ENCODE measurements around the gene CDK10. TPM values are rescaled to one million over a fixed set of nuclear protein-coding genes. Genes with fewer than 3 reads are reported as not detected.
A peak's percentile ranks its signal among the peaks of the same experiment; 100 is the strongest.

Gene CDK10
- total RNA-seq, 3 donors from 2014 or later (not counting 1 experiment from before 2014, with no cell fraction given), result 102 to 123 (median 114) TPM

DNA sequence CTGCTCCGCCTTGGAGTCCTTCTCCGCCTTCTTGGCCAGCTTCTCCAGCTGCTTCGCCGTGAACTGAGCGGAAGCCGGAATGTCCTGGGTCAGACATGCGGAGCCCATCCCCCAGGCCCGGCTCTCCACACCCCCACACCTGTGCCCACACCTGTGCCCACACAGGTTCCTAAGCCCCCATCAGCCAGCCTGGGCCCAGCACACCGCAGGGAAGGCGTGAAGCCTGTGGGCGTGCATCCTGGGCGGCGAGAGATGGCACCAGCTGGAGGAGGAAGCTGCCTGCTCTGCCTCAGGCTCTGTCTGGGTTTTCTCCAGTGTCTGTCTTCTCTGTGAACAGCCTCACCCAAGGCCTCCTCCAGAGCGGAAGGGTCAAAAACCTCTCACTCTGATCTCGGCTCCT is 34.9 kb upstream of the CDK10 start:
- TF ChIP-seq, protein P1, sequence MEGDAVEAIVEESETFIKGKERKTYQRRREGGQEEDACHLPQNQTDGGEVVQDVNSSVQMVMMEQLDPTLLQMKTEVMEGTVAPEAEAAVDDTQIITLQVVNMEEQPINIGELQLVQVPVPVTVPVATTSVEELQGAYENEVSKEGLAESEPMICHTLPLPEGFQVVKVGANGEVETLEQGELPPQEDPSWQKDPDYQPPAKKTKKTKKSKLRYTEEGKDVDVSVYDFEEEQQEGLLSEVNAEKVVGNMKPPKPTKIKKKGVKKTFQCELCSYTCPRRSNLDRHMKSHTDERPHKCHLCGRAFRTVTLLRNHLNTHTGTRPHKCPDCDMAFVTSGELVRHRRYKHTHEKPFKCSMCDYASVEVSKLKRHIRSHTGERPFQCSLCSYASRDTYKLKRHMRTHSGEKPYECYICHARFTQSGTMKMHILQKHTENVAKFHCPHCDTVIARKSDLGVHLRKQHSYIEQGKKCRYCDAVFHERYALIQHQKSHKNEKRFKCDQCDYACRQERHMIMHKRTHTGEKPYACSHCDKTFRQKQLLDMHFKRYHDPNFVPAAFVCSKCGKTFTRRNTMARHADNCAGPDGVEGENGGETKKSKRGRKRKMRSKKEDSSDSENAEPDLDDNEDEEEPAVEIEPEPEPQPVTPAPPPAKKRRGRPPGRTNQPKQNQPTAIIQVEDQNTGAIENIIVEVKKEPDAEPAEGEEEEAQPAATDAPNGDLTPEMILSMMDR (IDR thresholded peaks at IDR 0.05), result no peak
- H3K27me3 ChIP-seq (ENCODE audit: control insufficient read depth, insufficient read depth, low read length), result no peaks in the 10 kb centered on the region
- Mint-ChIP-seq H3K36me3 (no peaks in the 10 kb centered on the region), H3K4me1 (peaks cover 15 to 19% of the 10 kb centered on the region in 2 donors), H3K4me3 (no peak overlapping the region), H3K9me3 (no peaks in the 10 kb centered on the region), H3K27ac (no peak overlapping the region), H3K27me3 (ENCODE audit: low read depth in 2 of 2) (no peaks in the 10 kb centered on the region)
- H3K4me3 ChIP-seq (ENCODE audit: low read length), result no peak overlapping the region
- peaks cover 24% of the 10 kb centered on the region for H3K4me1 ChIP-seq (ENCODE audit: control insufficient read depth, insufficient read depth, low read length)
- intact Hi-C loops (cut with micrococcal nuclease), result loop anchor here (10.0 kb wide), 1 partner anchor 87 kb away; the partner anchor contains the start of gene RPL13
- H3K27ac ChIP-seq (ENCODE audit: low read length), result no peak overlapping the region
- H3K36me3 ChIP-seq (ENCODE audit: control insufficient read depth, insufficient read depth, low read length), result peaks cover 30% of the 10 kb centered on the region
- ATAC-seq (no peak), DNase-seq (no peak)
- WGBS (ENCODE audit: insufficient coverage), result 92% methylated on average over 15 of the region's 15 CpGs
- no peaks in the 10 kb centered on the region for H3K9me3 ChIP-seq (ENCODE audit: control insufficient read depth, insufficient read depth, low read length)

DNA sequence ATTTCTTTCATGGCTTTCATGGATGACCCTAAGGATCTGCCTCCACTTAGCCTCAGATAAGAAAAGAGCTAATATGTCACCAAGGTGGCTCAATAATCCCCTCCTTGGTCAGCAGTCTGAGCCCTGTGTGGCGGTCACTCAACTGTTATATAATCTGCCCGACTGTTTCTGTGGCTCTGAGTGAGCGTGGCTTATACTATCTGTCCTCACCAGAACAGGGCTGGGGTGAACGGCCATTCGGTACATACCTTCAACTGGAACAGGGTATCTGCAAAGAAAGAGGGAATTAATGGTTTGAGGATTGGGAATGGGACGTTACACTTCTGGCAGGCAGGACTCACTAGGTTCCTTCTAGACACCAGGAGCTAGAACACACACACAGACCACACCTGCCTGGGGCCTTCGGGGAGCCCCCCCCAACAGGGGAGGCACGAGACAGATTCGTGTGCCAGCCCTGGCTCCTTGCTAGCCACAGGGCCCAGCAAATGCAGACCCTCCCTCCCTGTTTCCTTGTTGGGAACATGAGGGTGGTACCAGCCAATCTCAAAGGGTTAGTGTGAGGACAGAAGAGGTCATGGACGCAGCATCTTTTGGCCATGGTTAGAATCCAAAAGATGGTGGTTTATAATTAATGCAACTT is 32.7 kb upstream of the CDK10 start:
- Mint-ChIP-seq H3K4me3 (peak overlapping the region; percentile 53), H3K4me1 (peaks cover 27 to 31% of the 10 kb centered on the region in 2 donors), H3K9me3 (no peaks in the 10 kb centered on the region), H3K36me3 (no peaks in the 10 kb centered on the region), H3K27me3 (ENCODE audit: low read depth in 2 of 2) (no peaks in the 10 kb centered on the region), H3K27ac (peak overlapping the region in 1 of 2 donors; percentile 9)
- DNase-seq (no peak), ATAC-seq (no peak)
- Histone ChIP-seq H3K4me3 (ENCODE audit: low read length) (no peak overlapping the region), H3K27me3 (ENCODE audit: control insufficient read depth, insufficient read depth, low read length) (no peaks in the 10 kb centered on the region), H3K4me1 (ENCODE audit: control insufficient read depth, insufficient read depth, low read length) (peaks cover 39% of the 10 kb centered on the region), H3K36me3 (ENCODE audit: control insufficient read depth, insufficient read depth, low read length) (peaks cover 18% of the 10 kb centered on the region), H3K9me3 (ENCODE audit: control insufficient read depth, insufficient read depth, low read length) (no peaks in the 10 kb centered on the region), H3K27ac (ENCODE audit: low read length) (no peak overlapping the region)
- WGBS (ENCODE audit: insufficient coverage), result 94% methylated on average over 7 of the region's 10 CpGs
- intact Hi-C loops (cut with micrococcal nuclease), result loop anchor here (10.0 kb wide), 1 partner anchor 89 kb away; the partner anchor contains the start of gene RPL13
- TF ChIP-seq, protein P1 (IDR thresholded peaks at IDR 0.05), result no peak

DNA sequence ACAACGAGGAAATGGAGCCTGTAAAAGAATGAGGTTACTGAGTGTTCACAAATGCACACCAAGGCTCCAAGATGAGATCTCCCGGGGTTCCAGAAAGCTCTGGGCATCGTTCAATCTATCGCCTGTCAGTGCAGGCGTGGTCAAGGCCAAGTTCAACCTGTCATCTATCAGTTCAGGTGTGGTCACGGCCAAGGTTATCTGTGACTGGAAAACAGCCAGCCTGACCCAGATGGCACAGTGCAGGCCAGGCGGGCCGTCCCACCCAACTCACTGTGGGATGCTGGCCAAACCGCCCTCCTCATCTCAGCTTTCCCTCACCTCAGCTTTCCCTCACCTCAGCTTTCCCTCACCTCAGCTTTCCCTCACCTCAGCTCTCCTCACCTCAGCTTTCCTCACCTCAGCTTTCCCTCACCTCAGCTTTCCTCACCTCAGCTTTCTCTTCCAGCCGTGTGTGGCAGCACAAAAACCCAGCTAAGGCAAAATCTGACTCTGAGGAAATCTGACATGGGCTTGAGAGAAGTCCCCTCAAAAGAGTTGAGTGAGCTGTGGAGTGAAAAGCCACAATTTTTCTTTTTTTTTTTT is 31.3 kb upstream of the CDK10 start:
- Mint-ChIP-seq H3K27ac (peak overlapping the region; percentile 76 to 83), H3K4me3 (peak overlapping the region; percentile 91)

More for the DNA sequence above, 31.3 kb upstream of the CDK10 start:
- ATAC-seq (no peak), DNase-seq (no peak)
- H3K4me3 ChIP-seq (ENCODE audit: low read length), result no peak overlapping the region
- H3K9me3 Mint-ChIP-seq, result no peaks in the 10 kb centered on the region
- H3K9me3 ChIP-seq (ENCODE audit: control insufficient read depth, insufficient read depth, low read length), result no peaks in the 10 kb centered on the region
- peaks cover 44% of the 10 kb centered on the region for H3K4me1 ChIP-seq (ENCODE audit: control insufficient read depth, insufficient read depth, low read length)
- intact Hi-C loops (cut with micrococcal nuclease), result loop anchor here (10.0 kb wide), 1 partner anchor 90 kb away; the partner anchor contains the start of gene RPL13
- TF ChIP-seq, protein P1 (IDR thresholded peaks at IDR 0.05), result no peak
- WGBS (ENCODE audit: insufficient coverage), result 68% methylated on average over 10 of the region's 10 CpGs
- no peaks in the 10 kb centered on the region for H3K27me3 ChIP-seq (ENCODE audit: control insufficient read depth, insufficient read depth, low read length)
- no peaks in the 10 kb centered on the region for H3K36me3 Mint-ChIP-seq
- peaks cover 27 to 34% of the 10 kb centered on the region in 2 donors for H3K4me1 Mint-ChIP-seq
- no peaks in the 10 kb centered on the region for H3K27me3 Mint-ChIP-seq (ENCODE audit: low read depth in 2 of 2)
- H3K27ac ChIP-seq (ENCODE audit: low read length), result no peak overlapping the region
- H3K36me3 ChIP-seq (ENCODE audit: control insufficient read depth, insufficient read depth, low read length), result peaks cover 14% of the 10 kb centered on the region

Data from natural killer cell (primary cell).